Inferior parietal cortex (tissue), 1 donor: ENCODE results near the gene CD8B.

Experiments used
- DNase-seq: peaks from one replicate; pipeline ENCODE4 v3.0.0-alpha.2; 2016; ENCODE audit errors: extremely low spot score

The CD8B gene

GRCh38 chr2:86806059-86806857 is 55.4 kb downstream of the CD8B start:
- no peak for DNase-seq

GRCh38 chr2:86800856-86801567 is 60.7 kb downstream of the CD8B start:
- DNase-seq = no peak

- DNase-seq = no peak
Measured at GRCh38 chr2:86794861-86795260, 66.8 kb downstream of the CD8B start.

- no peak for DNase-seq
Measured at GRCh38 chr2:86793752-86794151, 67.9 kb downstream of the CD8B start.

GRCh38 chr2:86791573-86791972 is 70.1 kb downstream of the CD8B start:
- DNase-seq = no peak

GRCh38 chr2:86790676-86791572 is 70.8 kb downstream of the CD8B start, which contains the start of gene CD8A:
Gene CD8A, minus strand, starts transcription at chr2:86790913. Its CDS starts 88 bp downstream, at chr2:86790825.
- DNase-seq = no peak

GRCh38 chr2:86790134-86790675 is 71.5 kb downstream of the CD8B start:
- DNase-seq = no peak

GRCh38 chr2:86789687-86790133 is 72.0 kb downstream of the CD8B start:
- no peak for DNase-seq

- no peak for DNase-seq
Measured at GRCh38 chr2:86788881-86789686, 72.6 kb downstream of the CD8B start.

GRCh38 chr2:86788165-86788564 is 73.5 kb downstream of the CD8B start:
- no peak for DNase-seq

- no peak for DNase-seq
Measured at GRCh38 chr2:86787736-86788135, 74.0 kb downstream of the CD8B start.

GRCh38 chr2:86786001-86786536 is 75.6 kb downstream of the CD8B start:
- no peak for DNase-seq

- no peak for DNase-seq
Measured at GRCh38 chr2:86785456-86785855, 76.2 kb downstream of the CD8B start.

GRCh38 chr2:86783615-86784339 is 77.9 kb downstream of the CD8B start:
- DNase-seq = no peak

GRCh38 chr2:86782748-86783147 is 78.9 kb downstream of the CD8B start:
- DNase-seq = no peak

- no peak for DNase-seq
Measured at GRCh38 chr2:86781363-86781762, 80.3 kb downstream of the CD8B start.

GRCh38 chr2:86779971-86780370 is 81.7 kb downstream of the CD8B start:
- no peak for DNase-seq

- DNase-seq = no peak
Measured at GRCh38 chr2:86778957-86779356, 82.7 kb downstream of the CD8B start.

- no peak for DNase-seq
Measured at GRCh38 chr2:86776532-86776931, 85.2 kb downstream of the CD8B start.

GRCh38 chr2:86775338-86775737 is 86.3 kb downstream of the CD8B start:
- no peak for DNase-seq
